ENCODE measurements around the gene KCNAB1. TPM values are rescaled to one million over a fixed set of nuclear protein-coding genes. Genes with fewer than 3 reads are reported as not detected.

KCNAB1 gene
- total RNA-seq, 1 experiment from 2014 or later = not detected

DNA sequence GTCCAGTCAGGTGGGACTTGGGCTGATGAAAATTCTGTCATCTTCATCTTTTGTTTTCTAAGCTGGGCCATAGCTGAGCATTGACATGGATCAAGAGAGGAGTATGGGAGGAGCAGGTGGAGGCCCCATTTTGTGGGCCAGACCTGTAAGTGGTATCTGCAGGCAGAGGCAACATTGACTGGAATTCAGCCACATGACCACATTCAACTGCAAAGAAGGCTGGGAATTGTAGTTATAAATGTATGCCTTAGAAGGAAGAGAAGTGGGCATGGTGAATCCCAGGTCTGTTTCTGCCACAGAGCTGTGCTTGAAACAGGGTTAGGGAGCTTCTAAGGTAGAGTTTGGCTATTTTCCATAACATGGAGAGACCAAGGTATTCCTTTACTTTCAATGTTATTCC is 11.4 kb downstream of the KCNAB1 start:
- DNase-seq (ENCODE audit: low spot score) = no peak
- no TSS peak for BruUV-seq (replicated peaks)
- no peaks in the 10 kb centered on the region for H3K9me3 ChIP-seq (ENCODE audit: low read depth, low read length, poor library complexity, severe bottlenecking)
- POLR2A ChIA-PET (ENCODE audit: low non-redundant PET) = no interaction called here
- no peak overlapping the region for H3K4me3 ChIP-seq (ENCODE audit: low read depth, low read length, poor library complexity, severe bottlenecking)
- no peak overlapping the region for H3K27ac ChIP-seq (ENCODE audit: low read depth, low read length, poor library complexity, severe bottlenecking)
- no peaks in the 10 kb centered on the region for H3K27me3 ChIP-seq (replicated peaks; ENCODE audit: insufficient read depth, low read depth, low read length, poor library complexity)
- CTCF ChIA-PET = interaction anchor here (0.6 kb wide), 1 partner anchor 375 kb away, joined by 3 read pairs; no protein-coding TSS in a partner anchor
- no peaks in the 10 kb centered on the region for H3K4me1 ChIP-seq (ENCODE audit: insufficient read depth, low read length, poor library complexity, severe bottlenecking)
- TF ChIP-seq, protein P1, sequence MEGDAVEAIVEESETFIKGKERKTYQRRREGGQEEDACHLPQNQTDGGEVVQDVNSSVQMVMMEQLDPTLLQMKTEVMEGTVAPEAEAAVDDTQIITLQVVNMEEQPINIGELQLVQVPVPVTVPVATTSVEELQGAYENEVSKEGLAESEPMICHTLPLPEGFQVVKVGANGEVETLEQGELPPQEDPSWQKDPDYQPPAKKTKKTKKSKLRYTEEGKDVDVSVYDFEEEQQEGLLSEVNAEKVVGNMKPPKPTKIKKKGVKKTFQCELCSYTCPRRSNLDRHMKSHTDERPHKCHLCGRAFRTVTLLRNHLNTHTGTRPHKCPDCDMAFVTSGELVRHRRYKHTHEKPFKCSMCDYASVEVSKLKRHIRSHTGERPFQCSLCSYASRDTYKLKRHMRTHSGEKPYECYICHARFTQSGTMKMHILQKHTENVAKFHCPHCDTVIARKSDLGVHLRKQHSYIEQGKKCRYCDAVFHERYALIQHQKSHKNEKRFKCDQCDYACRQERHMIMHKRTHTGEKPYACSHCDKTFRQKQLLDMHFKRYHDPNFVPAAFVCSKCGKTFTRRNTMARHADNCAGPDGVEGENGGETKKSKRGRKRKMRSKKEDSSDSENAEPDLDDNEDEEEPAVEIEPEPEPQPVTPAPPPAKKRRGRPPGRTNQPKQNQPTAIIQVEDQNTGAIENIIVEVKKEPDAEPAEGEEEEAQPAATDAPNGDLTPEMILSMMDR (conservative IDR thresholded peaks at IDR 0.05; ENCODE audit: low read depth, low read length) = no peak
- no peak for TF ChIP-seq EZH2 (IDR thresholded peaks at IDR 0.05; ENCODE audit: borderline replicate concordance, low read depth, low read length, poor library complexity, severe bottlenecking)
- intact Hi-C loops (cut with micrococcal nuclease; ENCODE audit: unreplicated experiment) = no loop called here
- no peaks in the 10 kb centered on the region for H3K36me3 ChIP-seq (ENCODE audit: insufficient read depth, low read length, poor library complexity, severe bottlenecking)

DNA sequence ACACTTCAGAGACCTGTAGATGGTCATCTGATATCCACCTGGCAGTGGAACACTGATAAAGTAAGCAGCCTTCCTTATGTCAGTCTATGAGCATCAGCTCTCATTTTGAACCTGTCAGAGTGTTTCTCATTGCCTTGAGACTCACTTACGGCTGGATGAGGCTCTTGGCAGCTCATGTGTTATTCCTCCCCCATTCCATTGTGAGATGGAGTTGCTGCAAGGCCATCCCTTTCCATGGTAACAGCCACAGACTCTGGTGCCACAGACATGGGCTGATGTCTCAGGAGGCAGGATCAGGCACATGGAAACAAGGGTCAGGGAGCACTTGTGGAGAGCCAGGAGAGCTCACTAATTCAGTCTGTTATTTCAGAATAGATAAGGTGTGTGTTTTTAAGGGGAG is 11.9 kb downstream of the KCNAB1 start:
- Histone ChIP-seq H3K27ac (ENCODE audit: low read depth, low read length, poor library complexity, severe bottlenecking) (no peak overlapping the region), H3K4me1 (ENCODE audit: insufficient read depth, low read length, poor library complexity, severe bottlenecking) (no peaks in the 10 kb centered on the region), H3K27me3 (replicated peaks; ENCODE audit: insufficient read depth, low read depth, low read length, poor library complexity) (no peaks in the 10 kb centered on the region), H3K36me3 (ENCODE audit: insufficient read depth, low read length, poor library complexity, severe bottlenecking) (no peaks in the 10 kb centered on the region), H3K4me3 (ENCODE audit: low read depth, low read length, poor library complexity, severe bottlenecking) (no peak overlapping the region), H3K9me3 (ENCODE audit: low read depth, low read length, poor library complexity, severe bottlenecking) (no peaks in the 10 kb centered on the region)
- no TSS peak for BruUV-seq (replicated peaks)
- intact Hi-C loops (cut with micrococcal nuclease; ENCODE audit: unreplicated experiment) = no loop called here
- TF ChIP-seq, protein P1 (conservative IDR thresholded peaks at IDR 0.05; ENCODE audit: low read depth, low read length) = no peak
- no peak for TF ChIP-seq EZH2 (IDR thresholded peaks at IDR 0.05; ENCODE audit: borderline replicate concordance, low read depth, low read length, poor library complexity, severe bottlenecking)
- CTCF ChIA-PET = interaction anchor here (0.6 kb wide), 1 partner anchor 375 kb away, joined by 3 read pairs; no protein-coding TSS in a partner anchor
- POLR2A ChIA-PET (ENCODE audit: low non-redundant PET) = no interaction called here
- no peak for DNase-seq (ENCODE audit: low spot score)

DNA sequence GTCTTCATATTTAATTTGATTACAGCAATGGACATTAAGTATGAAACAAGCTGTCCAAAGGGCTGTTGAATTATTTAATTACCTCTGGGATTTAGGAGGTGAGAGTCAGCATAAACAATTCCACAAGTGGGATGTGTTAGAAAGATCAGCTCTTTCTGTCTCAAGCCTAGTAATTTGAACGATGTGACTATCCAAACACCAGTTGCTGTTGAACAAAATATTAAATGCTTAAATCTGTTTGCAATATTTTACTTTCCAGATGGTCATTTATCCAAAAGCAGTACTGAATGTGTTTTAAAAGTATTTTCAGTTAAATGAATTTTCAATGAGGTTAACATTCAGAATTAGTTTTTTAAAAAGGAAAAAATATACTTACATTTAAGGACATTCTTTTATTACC is 12.7 kb downstream of the KCNAB1 start:
- Histone ChIP-seq H3K9me3 (ENCODE audit: low read depth, low read length, poor library complexity, severe bottlenecking) (no peaks in the 10 kb centered on the region), H3K36me3 (ENCODE audit: insufficient read depth, low read length, poor library complexity, severe bottlenecking) (no peaks in the 10 kb centered on the region), H3K4me3 (ENCODE audit: low read depth, low read length, poor library complexity, severe bottlenecking) (no peak overlapping the region), H3K27ac (ENCODE audit: low read depth, low read length, poor library complexity, severe bottlenecking) (no peak overlapping the region), H3K4me1 (ENCODE audit: insufficient read depth, low read length, poor library complexity, severe bottlenecking) (no peaks in the 10 kb centered on the region), H3K27me3 (replicated peaks; ENCODE audit: insufficient read depth, low read depth, low read length, poor library complexity) (no peaks in the 10 kb centered on the region)
- no TSS peak for BruUV-seq (replicated peaks)
- POLR2A ChIA-PET (ENCODE audit: low non-redundant PET) = no interaction called here
- CTCF ChIA-PET = no interaction called here
- DNase-seq (ENCODE audit: low spot score) = no peak
- intact Hi-C loops (cut with micrococcal nuclease; ENCODE audit: unreplicated experiment) = no loop called here
- TF ChIP-seq, protein P1 (conservative IDR thresholded peaks at IDR 0.05; ENCODE audit: low read depth, low read length) = no peak
- no peak for TF ChIP-seq EZH2 (IDR thresholded peaks at IDR 0.05; ENCODE audit: borderline replicate concordance, low read depth, low read length, poor library complexity, severe bottlenecking)
